GM12878 (cell line): ENCODE measurements around the gene SCGB2B2. TPM values are rescaled to one million over a fixed set of nuclear protein-coding genes. Genes with fewer than 3 reads are reported as not detected.

Experiments used
- ASH2L ChIP-seq: fragments of 300-600, 200-600 bp; sonication (generic); IDR thresholded peaks from 2 replicates; pipeline ENCODE4 v1.6.1; 2017; ENCODE audit warnings: low read depth, mild to moderate bottlenecking, borderline replicate concordance
- BACH1 ChIP-seq: fragments of 450-650 bp; IDR thresholded peaks from 2 replicates; pipeline ENCODE4 v1.6.1; 2017; ENCODE audit warnings: mild to moderate bottlenecking, borderline replicate concordance
- CBFB ChIP-seq: IDR thresholded peaks from 2 replicates; pipeline ENCODE4 v1.6.1; 2016; ENCODE audit warnings: antibody characterized with exemption, low read depth
- CREB1 ChIP-seq: IDR thresholded peaks from 2 replicates; pipeline ENCODE4 v1.6.1; 2012; ENCODE audit warnings: low read depth, mild to moderate bottlenecking, inconsistent platforms
- GATAD2B ChIP-seq: fragments of 450-650 bp; conservative IDR thresholded peaks from 2 replicates; pipeline ENCODE4 v1.6.1; 2017; ENCODE audit warnings: low read depth, mild to moderate bottlenecking, moderate library complexity
- HDAC6 ChIP-seq: fragments of 200-600 bp; sonication (generic); IDR thresholded peaks from one replicate; pipeline ENCODE4 v1.8.0; 2017; ENCODE audit warnings: antibody characterized with exemption; ENCODE audit not compliant: unreplicated experiment
- NBN ChIP-seq: fragments of 450-650 bp; IDR thresholded peaks from 2 replicates; pipeline ENCODE4 v1.6.1; 2016
- POLR2AphosphoS2 ChIP-seq: IDR thresholded peaks from 2 replicates; pipeline ENCODE4 v1.6.1; 2011; ENCODE audit warnings: low read depth, mild to moderate bottlenecking, low read length, improper control_type of control experiment, moderate library complexity
- RELA ChIP-seq: fragments of 450-650 bp; IDR thresholded peaks from 2 replicates; pipeline ENCODE4 v1.8.0; 2014; ENCODE audit warnings: borderline replicate concordance; ENCODE audit not compliant: partially characterized antibody
- SMARCA5 ChIP-seq: fragments of 450-650 bp; IDR thresholded peaks from 2 replicates; pipeline ENCODE4 v1.6.1; 2017; ENCODE audit warnings: mild to moderate bottlenecking
- SPI1 ChIP-seq: IDR thresholded peaks from 2 replicates; pipeline ENCODE4 v1.6.1; 2011; ENCODE audit warnings: low read depth, mild to moderate bottlenecking, low read length, moderate library complexity, borderline replicate concordance; ENCODE audit not compliant: insufficient read depth
- STAT3 ChIP-seq: IDR thresholded peaks from 2 replicates; pipeline ENCODE4 v1.6.1; 2011; ENCODE audit warnings: low read depth, low read length, improper control_type of control experiment
- SUZ12 ChIP-seq: fragments of 200-600 bp; sonication (generic); IDR thresholded peaks from one replicate; pipeline ENCODE4 v1.6.1; 2018; ENCODE audit warnings: antibody characterized with exemption, mild to moderate bottlenecking; ENCODE audit not compliant: unreplicated experiment
- ZNF207 ChIP-seq: fragments of 450-650 bp; IDR thresholded peaks from 2 replicates; pipeline ENCODE4 v1.6.1; 2014; ENCODE audit warnings: antibody characterized with exemption, mild to moderate bottlenecking, borderline replicate concordance
- ZNF24 ChIP-seq: fragments of 450-650 bp; IDR thresholded peaks from 2 replicates; pipeline ENCODE4 v1.6.1; 2017; ENCODE audit warnings: antibody characterized with exemption, mild to moderate bottlenecking
- ZZZ3 ChIP-seq: IDR thresholded peaks from 2 replicates; pipeline ENCODE4 v1.6.1; 2011; ENCODE audit warnings: low read depth; ENCODE audit not compliant: control insufficient read depth, insufficient read length
- polyA plus RNA-seq, 11 experiments: library from polyadenylated mRNA; depleted of rRNA in 4 of 11; unstranded in 6 of 11; stranded (reverse) in 5 of 11; fragments of >200 nt; fragmentation: Nextera tagmentation in 4 of 11; fragmentation: Illumina TruSeq in 1 of 11; extraction: Ambion mirVana in 4 of 11; extraction: Trizol in 1 of 11; gene quantifications; 1 replicate in 1 of 11; 2 replicates in 10 of 11; pipeline versions ENCODE4 v1.2.1 to v1.2.3, GENCODE V29; 2011 to 2016; ENCODE audit warnings: inconsistent platforms in 2 of 11, missing spikeins in 2 of 11, low read depth in 1 of 11
- total RNA-seq, 4 experiments: library from RNA; depleted of rRNA in 3 of 4; stranded (reverse); fragments of >200 nt in 3 of 4; fragmentation: Illumina TruSeq in 1 of 4; extraction: Trizol in 1 of 4; gene quantifications; 2 replicates each; pipeline versions ENCODE4 v1.2.1 to v1.2.3, GENCODE V29; 2013 to 2021
- TF ChIP-seq, protein P1 (sequence below): fragments of 450-650 bp; formaldehyde crosslinking; IDR thresholded peaks from 2 replicates; pipeline ENCODE4 v1.5.0; 2022; ENCODE audit warnings: mild to moderate bottlenecking, missing genetic modification characterization
- TF ChIP-seq, protein P2 (sequence below): IDR thresholded peaks from 2 replicates; pipeline ENCODE4 v1.6.1; 2012; ENCODE audit warnings: mild to moderate bottlenecking, low read depth, low read length
- TF ChIP-seq, protein P3 (sequence below): fragments of 450-650 bp; formaldehyde crosslinking; IDR thresholded peaks from 2 replicates; pipeline ENCODE4 v1.4.0; 2022; ENCODE audit warnings: mild to moderate bottlenecking, moderate library complexity
- TF ChIP-seq, protein P4 (sequence below): fragments of 450-650 bp; IDR thresholded peaks from 2 replicates; pipeline ENCODE4 v1.6.1; 2014; ENCODE audit warnings: mild to moderate bottlenecking

Gene SCGB2B2
- total and polyA plus RNA-seq, 10 of the 15 experiments (the other 5 are each of a cell fraction or from before 2014, with no cell fraction given): 0.06 to 0.35 (median 0.21) TPM; not detected in 6

DNA sequence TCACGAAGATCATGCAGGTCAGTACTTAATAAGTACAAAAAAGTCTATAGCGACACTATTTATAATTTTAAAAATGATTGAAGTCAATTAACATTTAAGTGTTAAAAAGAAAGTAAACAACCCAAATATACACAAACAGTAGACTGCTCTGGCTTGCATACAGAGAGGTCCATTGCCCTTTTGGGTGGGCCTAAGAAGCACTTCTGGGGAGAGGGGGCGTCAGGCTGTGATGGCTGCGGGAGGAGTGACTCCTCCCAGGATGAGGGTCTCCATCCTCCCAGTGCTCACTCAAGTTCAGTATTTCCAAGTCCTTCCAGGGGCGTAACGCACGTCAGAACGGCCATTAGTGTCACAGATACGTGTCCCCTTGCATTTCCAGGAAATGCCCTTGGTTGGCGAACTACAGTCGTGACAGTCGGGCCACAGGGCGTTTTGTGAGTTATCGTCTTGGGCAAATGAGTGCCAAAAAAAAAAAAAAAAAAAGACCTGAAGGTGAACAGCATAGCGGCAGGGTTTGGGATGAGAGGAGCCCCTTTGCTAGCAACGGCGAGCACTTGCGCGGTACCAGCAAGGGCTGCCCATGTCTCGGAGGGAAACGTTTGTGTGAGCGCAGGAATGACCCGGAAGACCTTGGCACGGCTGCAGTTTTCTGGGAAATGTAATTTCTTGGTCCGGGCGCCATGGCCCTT, at the start of gene SCGB2B2 (continued):
- peak; percentile 11; the same call in 1 of the 2 replicates for TF ChIP-seq POLR2AphosphoS2
- TF ChIP-seq, protein P1, sequence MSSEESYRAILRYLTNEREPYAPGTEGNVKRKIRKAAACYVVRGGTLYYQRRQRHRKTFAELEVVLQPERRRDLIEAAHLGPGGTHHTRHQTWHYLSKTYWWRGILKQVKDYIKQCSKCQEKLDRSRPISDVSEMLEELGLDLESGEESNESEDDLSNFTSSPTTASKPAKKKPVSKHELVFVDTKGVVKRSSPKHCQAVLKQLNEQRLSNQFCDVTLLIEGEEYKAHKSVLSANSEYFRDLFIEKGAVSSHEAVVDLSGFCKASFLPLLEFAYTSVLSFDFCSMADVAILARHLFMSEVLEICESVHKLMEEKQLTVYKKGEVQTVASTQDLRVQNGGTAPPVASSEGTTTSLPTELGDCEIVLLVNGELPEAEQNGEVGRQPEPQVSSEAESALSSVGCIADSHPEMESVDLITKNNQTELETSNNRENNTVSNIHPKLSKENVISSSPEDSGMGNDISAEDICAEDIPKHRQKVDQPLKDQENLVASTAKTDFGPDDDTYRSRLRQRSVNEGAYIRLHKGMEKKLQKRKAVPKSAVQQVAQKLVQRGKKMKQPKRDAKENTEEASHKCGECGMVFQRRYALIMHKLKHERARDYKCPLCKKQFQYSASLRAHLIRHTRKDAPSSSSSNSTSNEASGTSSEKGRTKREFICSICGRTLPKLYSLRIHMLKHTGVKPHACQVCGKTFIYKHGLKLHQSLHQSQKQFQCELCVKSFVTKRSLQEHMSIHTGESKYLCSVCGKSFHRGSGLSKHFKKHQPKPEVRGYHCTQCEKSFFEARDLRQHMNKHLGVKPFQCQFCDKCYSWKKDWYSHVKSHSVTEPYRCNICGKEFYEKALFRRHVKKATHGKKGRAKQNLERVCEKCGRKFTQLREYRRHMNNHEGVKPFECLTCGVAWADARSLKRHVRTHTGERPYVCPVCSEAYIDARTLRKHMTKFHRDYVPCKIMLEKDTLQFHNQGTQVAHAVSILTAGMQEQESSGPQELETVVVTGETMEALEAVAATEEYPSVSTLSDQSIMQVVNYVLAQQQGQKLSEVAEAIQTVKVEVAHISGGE: peak; percentile 90
- TF ChIP-seq ZNF24: no peak
- no peak for TF ChIP-seq HDAC6
- TF ChIP-seq SUZ12: no peak
- TF ChIP-seq SMARCA5: no peak
- TF ChIP-seq GATAD2B: no peak
- TF ChIP-seq ASH2L: no peak
- peak; percentile 7 for TF ChIP-seq ZZZ3
- no peak for TF ChIP-seq STAT3
- TF ChIP-seq, protein P2, sequence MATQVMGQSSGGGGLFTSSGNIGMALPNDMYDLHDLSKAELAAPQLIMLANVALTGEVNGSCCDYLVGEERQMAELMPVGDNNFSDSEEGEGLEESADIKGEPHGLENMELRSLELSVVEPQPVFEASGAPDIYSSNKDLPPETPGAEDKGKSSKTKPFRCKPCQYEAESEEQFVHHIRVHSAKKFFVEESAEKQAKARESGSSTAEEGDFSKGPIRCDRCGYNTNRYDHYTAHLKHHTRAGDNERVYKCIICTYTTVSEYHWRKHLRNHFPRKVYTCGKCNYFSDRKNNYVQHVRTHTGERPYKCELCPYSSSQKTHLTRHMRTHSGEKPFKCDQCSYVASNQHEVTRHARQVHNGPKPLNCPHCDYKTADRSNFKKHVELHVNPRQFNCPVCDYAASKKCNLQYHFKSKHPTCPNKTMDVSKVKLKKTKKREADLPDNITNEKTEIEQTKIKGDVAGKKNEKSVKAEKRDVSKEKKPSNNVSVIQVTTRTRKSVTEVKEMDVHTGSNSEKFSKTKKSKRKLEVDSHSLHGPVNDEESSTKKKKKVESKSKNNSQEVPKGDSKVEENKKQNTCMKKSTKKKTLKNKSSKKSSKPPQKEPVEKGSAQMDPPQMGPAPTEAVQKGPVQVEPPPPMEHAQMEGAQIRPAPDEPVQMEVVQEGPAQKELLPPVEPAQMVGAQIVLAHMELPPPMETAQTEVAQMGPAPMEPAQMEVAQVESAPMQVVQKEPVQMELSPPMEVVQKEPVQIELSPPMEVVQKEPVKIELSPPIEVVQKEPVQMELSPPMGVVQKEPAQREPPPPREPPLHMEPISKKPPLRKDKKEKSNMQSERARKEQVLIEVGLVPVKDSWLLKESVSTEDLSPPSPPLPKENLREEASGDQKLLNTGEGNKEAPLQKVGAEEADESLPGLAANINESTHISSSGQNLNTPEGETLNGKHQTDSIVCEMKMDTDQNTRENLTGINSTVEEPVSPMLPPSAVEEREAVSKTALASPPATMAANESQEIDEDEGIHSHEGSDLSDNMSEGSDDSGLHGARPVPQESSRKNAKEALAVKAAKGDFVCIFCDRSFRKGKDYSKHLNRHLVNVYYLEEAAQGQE: no peak
- TF ChIP-seq, protein P3, sequence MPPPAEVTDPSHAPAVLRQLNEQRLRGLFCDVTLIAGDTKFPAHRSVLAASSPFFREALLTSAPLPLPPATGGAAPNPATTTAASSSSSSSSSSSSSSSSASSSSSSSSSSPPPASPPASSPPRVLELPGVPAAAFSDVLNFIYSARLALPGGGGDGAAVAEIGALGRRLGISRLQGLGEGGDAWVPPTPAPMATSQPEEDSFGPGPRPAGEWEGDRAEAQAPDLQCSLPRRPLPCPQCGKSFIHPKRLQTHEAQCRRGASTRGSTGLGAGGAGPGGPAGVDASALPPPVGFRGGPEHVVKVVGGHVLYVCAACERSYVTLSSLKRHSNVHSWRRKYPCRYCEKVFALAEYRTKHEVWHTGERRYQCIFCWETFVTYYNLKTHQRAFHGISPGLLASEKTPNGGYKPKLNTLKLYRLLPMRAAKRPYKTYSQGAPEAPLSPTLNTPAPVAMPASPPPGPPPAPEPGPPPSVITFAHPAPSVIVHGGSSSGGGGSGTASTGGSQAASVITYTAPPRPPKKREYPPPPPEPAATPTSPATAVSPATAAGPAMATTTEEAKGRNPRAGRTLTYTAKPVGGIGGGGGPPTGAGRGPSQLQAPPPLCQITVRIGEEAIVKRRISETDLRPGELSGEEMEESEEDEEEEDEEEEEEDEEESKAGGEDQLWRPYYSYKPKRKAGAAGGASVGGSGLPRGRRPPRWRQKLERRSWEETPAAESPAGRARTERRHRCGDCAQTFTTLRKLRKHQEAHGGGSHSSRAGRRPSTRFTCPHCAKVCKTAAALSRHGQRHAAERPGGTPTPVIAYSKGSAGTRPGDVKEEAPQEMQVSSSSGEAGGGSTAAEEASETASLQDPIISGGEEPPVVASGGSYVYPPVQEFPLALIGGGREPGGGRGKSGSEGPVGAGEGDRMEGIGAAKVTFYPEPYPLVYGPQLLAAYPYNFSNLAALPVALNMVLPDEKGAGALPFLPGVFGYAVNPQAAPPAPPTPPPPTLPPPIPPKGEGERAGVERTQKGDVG: no peak
- TF ChIP-seq ZNF207: peak; percentile 49; the same call in 1 of the 2 replicates
- peak; percentile 74 for TF ChIP-seq CREB1
- TF ChIP-seq, protein P4, sequence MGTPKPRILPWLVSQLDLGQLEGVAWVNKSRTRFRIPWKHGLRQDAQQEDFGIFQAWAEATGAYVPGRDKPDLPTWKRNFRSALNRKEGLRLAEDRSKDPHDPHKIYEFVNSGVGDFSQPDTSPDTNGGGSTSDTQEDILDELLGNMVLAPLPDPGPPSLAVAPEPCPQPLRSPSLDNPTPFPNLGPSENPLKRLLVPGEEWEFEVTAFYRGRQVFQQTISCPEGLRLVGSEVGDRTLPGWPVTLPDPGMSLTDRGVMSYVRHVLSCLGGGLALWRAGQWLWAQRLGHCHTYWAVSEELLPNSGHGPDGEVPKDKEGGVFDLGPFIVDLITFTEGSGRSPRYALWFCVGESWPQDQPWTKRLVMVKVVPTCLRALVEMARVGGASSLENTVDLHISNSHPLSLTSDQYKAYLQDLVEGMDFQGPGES: no peak
- TF ChIP-seq RELA: no peak
- no peak for TF ChIP-seq BACH1
- TF ChIP-seq CBFB: no peak
- TF ChIP-seq NBN: peak; percentile 96
- no peak for TF ChIP-seq SPI1
